Measurements from ENCODE around the gene FAXC. TPM values are rescaled to one million over a fixed set of nuclear protein-coding genes. Genes with fewer than 3 reads are reported as not detected.

FAXC gene
- total and polyA plus RNA-seq, 2 of the 8 experiments (the other 6 are each of a cell fraction or from before 2014, with no cell fraction given), result 23.2 to 29.8 TPM

GRCh38 chr6:99270030-99270429, 79.4 kb downstream of the FAXC start (continued):
- TF ChIP-seq, protein P1, sequence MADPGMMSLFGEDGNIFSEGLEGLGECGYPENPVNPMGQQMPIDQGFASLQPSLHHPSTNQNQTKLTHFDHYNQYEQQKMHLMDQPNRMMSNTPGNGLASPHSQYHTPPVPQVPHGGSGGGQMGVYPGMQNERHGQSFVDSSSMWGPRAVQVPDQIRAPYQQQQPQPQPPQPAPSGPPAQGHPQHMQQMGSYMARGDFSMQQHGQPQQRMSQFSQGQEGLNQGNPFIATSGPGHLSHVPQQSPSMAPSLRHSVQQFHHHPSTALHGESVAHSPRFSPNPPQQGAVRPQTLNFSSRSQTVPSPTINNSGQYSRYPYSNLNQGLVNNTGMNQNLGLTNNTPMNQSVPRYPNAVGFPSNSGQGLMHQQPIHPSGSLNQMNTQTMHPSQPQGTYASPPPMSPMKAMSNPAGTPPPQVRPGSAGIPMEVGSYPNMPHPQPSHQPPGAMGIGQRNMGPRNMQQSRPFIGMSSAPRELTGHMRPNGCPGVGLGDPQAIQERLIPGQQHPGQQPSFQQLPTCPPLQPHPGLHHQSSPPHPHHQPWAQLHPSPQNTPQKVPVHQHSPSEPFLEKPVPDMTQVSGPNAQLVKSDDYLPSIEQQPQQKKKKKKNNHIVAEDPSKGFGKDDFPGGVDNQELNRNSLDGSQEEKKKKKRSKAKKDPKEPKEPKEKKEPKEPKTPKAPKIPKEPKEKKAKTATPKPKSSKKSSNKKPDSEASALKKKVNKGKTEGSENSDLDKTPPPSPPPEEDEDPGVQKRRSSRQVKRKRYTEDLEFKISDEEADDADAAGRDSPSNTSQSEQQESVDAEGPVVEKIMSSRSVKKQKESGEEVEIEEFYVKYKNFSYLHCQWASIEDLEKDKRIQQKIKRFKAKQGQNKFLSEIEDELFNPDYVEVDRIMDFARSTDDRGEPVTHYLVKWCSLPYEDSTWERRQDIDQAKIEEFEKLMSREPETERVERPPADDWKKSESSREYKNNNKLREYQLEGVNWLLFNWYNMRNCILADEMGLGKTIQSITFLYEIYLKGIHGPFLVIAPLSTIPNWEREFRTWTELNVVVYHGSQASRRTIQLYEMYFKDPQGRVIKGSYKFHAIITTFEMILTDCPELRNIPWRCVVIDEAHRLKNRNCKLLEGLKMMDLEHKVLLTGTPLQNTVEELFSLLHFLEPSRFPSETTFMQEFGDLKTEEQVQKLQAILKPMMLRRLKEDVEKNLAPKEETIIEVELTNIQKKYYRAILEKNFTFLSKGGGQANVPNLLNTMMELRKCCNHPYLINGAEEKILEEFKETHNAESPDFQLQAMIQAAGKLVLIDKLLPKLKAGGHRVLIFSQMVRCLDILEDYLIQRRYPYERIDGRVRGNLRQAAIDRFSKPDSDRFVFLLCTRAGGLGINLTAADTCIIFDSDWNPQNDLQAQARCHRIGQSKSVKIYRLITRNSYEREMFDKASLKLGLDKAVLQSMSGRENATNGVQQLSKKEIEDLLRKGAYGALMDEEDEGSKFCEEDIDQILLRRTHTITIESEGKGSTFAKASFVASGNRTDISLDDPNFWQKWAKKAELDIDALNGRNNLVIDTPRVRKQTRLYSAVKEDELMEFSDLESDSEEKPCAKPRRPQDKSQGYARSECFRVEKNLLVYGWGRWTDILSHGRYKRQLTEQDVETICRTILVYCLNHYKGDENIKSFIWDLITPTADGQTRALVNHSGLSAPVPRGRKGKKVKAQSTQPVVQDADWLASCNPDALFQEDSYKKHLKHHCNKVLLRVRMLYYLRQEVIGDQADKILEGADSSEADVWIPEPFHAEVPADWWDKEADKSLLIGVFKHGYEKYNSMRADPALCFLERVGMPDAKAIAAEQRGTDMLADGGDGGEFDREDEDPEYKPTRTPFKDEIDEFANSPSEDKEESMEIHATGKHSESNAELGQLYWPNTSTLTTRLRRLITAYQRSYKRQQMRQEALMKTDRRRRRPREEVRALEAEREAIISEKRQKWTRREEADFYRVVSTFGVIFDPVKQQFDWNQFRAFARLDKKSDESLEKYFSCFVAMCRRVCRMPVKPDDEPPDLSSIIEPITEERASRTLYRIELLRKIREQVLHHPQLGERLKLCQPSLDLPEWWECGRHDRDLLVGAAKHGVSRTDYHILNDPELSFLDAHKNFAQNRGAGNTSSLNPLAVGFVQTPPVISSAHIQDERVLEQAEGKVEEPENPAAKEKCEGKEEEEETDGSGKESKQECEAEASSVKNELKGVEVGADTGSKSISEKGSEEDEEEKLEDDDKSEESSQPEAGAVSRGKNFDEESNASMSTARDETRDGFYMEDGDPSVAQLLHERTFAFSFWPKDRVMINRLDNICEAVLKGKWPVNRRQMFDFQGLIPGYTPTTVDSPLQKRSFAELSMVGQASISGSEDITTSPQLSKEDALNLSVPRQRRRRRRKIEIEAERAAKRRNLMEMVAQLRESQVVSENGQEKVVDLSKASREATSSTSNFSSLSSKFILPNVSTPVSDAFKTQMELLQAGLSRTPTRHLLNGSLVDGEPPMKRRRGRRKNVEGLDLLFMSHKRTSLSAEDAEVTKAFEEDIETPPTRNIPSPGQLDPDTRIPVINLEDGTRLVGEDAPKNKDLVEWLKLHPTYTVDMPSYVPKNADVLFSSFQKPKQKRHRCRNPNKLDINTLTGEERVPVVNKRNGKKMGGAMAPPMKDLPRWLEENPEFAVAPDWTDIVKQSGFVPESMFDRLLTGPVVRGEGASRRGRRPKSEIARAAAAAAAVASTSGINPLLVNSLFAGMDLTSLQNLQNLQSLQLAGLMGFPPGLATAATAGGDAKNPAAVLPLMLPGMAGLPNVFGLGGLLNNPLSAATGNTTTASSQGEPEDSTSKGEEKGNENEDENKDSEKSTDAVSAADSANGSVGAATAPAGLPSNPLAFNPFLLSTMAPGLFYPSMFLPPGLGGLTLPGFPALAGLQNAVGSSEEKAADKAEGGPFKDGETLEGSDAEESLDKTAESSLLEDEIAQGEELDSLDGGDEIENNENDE (IDR thresholded peaks at IDR 0.05; ENCODE audit: insufficient replicate concordance, low read length), result no peak
